HFF-Myc (cell line): ENCODE measurements around the gene ZNF503.
A peak's percentile ranks its signal among the peaks of the same experiment; 100 is the strongest.

Experiments used
- DNase-seq: peaks from one replicate; pipeline ENCODE4 v3.0.0-alpha.2; 2011; ENCODE audit warnings: low read depth; ENCODE audit errors: extremely low read depth
- H3K4me3 ChIP-seq: replicated peaks from 2 replicates; pipeline ENCODE4 v1.5.1; 2011; ENCODE audit warnings: low read depth, mild to moderate bottlenecking, control low read depth, low read length
- CTCF ChIP-seq: IDR thresholded peaks from 2 replicates; pipeline ENCODE4 v1.5.1; 2012; ENCODE audit warnings: mild to moderate bottlenecking, low read depth, low read length, control low read depth; ENCODE audit errors: missing control alignments

ZNF503 gene

GRCh38 chr10:75402486-75403143 is 1.1 kb upstream of the ZNF503 start:
- no peak for TF ChIP-seq CTCF
- no peak for DNase-seq
- H3K4me3 ChIP-seq: peak overlapping the region; percentile 89

DNA sequence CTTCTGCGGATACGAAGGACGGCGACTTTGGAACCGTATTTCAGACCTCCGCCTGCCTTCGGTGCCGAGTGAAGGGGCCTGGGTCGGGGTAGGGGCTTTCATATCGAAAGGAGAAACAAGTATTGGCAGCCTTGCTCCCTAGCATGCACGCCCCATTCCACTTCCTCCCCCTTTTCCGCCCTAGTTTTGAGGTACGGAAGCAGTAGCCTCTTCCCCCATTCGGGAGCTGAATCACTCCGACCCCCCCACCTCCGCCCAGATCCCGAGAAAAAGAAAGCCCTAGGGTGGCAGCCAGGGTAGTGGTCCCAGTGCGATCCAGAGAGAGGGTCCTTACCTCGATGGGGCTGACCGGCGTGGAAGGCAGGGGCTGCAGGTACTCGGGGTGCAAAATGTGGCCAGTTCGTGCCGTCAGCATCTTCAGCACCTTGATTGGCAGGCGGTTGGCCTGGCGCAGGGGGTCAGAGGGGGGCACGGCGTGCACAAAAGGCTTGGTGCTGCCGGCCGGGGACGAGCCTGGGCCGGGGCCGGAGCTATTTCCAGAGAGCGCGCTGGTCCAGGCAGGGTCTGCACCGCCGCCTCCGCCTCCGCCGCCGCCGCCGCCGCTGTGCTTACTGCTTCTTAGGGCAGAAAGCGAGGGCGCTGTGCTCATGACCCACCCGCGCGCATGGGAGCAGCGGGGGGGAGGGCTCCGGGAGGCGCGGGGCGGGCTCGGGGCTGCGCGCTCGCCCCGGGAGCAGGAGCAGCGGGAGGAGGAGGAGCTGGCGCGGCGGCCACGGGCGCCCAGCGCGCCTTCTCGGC is 594 bp downstream of the ZNF503 start:
- peak overlapping the region; percentile 89 for H3K4me3 ChIP-seq
- TF ChIP-seq CTCF: no peak
- DNase-seq: no peak

GRCh38 chr10:75400163-75400770 is 1.3 kb downstream of the ZNF503 start:
- DNase-seq: no peak
- H3K4me3 ChIP-seq: peak overlapping the region; percentile 89
- no peak for TF ChIP-seq CTCF

GRCh38 chr10:75399461-75400162 is 2.0 kb downstream of the ZNF503 start:
- no peak for DNase-seq
- H3K4me3 ChIP-seq: peak overlapping the region; percentile 89

DNA sequence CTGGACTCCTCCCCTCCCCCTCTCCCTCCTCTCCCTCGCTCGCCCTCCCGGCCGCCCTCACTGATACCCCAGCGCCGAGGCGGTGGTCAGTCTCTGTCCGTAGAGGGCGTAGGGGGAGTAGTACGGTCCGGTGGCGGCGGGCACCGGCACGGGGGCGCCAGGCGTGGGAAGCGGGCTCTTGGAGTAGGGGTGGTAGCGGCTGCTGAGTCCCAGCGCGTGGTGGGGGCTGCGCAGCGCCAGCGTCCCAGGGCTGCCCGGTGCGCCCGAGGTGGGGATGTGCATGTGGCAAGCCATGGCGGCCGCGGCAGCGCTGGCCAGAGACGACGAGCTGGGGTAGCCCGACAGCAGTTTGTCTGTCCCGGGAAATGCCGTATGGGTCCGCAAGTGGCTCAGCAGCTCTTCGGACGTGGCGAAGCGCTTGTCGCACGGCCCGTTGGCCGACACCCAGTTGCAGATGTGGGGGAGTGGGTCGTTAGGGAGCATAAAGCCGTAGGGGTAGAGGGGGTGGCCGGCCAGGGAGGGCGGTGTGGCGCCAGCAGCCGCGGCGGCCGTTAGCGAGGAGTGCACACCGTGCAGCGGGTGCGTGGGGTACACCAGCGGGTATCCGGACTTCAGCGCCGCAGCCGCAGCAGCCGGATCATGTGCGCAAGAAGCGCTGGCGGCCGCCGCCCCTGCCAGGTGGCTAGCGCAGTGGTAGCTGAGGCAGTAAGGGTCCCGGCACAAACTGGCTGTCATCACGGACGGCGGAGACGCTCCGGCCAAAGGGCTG is 2.7 kb downstream of the ZNF503 start:
- peak overlapping the region; percentile 89 for H3K4me3 ChIP-seq
- no peak for DNase-seq
- TF ChIP-seq CTCF: no peak

More at GRCh38 chr10:75399461-75400162, 2.0 kb downstream of the ZNF503 start:
- TF ChIP-seq CTCF: peak; percentile 22

DNA sequence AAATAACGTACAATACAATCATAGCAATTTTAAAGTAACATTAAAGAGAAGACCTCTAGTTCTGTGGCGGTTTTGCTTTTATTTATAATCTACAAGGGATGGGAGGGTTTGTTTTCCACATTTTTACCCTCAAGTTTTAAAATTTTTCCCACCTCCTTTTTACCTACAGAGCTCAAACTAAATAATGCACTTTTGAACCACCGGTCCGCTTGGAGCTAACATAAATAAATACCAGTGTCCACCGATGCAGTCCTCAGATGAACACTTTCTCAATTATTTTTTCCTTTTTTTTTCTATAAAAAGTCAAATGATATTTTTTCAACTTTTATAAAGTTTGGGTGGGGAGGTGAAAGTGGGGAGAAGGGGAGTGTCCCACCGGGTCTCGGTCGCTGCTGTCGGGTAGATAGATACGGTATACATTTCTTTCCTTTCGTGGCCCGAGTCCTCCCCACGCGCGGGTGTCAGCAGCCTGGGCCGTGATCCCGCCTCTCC is 3.3 kb downstream of the ZNF503 start:
- no peak for DNase-seq
- no peak for TF ChIP-seq CTCF
- H3K4me3 ChIP-seq: peak overlapping the region; percentile 89
